Measurements from ENCODE around the gene ATP4B. TPM values are rescaled to one million over a fixed set of nuclear protein-coding genes. Genes with fewer than 3 reads are reported as not detected.

The ATP4B gene
- polyA plus RNA-seq, 2 of the 4 experiments (the other 2 are of a cell fraction) = not detected

DNA sequence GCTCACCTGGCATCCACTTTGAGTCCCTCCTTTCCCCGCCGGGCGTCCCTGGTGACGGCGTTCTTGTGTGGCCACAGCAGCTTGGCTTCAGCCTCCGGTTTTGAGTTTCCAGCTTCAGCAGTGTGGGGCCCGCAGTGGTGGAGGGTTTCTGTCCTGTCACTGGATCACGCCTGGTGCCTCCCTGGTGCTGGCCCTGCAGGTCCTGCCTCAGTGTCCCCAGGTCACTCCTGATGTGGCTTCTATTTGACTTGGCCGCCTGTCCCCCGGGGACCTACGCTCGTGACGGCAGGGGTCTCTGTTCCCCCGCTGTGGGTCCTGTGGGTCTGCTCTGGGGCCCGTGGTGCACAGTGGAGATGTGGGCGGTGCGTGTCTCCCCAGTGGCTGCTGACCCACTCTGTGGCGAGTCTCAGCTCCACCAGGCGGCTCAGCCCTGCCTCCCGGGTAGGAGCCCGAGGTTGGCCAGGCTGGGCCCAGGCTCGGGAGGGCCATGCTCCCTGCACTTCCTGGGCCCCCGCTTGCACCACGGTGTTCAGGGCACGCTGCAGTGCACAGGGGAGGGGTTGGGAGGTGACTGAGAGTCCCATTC, 1.9 kb downstream of the ATP4B start:
- no peak overlapping the region for H3K4me3 ChIP-seq
- no peak for TF ChIP-seq CBX2 (IDR thresholded peaks at IDR 0.05; ENCODE audit: borderline replicate concordance, low read depth)
- no peak for TF ChIP-seq CHD4 (IDR thresholded peaks at IDR 0.05; ENCODE audit: borderline replicate concordance)
- TF ChIP-seq HOXA7 (CRISPR knock-in tag; IDR thresholded peaks at IDR 0.05) = no peak
- TF ChIP-seq RAD21 (conservative IDR thresholded peaks at IDR 0.05 in 1 of 2, IDR thresholded peaks at IDR 0.05 in 1 of 2) = no peak
- TF ChIP-seq RCOR1 (IDR thresholded peaks at IDR 0.05; ENCODE audit: low read depth, low read length) = no peak
- no peak for TF ChIP-seq HDAC2 (IDR thresholded peaks at IDR 0.05)
- no peak for TF ChIP-seq POLR2AphosphoS2 (conservative IDR thresholded peaks at IDR 0.05; ENCODE audit: low read length)
- no peak for TF ChIP-seq RNF2 (IDR thresholded peaks at IDR 0.05; ENCODE audit: borderline replicate concordance, low read depth)
- TF ChIP-seq HOXB13 (CRISPR knock-in tag; IDR thresholded peaks at IDR 0.05; ENCODE audit: low read depth) = no peak
- TF ChIP-seq RFX5 (IDR thresholded peaks at IDR 0.05) = no peak
- TF ChIP-seq, protein P1, sequence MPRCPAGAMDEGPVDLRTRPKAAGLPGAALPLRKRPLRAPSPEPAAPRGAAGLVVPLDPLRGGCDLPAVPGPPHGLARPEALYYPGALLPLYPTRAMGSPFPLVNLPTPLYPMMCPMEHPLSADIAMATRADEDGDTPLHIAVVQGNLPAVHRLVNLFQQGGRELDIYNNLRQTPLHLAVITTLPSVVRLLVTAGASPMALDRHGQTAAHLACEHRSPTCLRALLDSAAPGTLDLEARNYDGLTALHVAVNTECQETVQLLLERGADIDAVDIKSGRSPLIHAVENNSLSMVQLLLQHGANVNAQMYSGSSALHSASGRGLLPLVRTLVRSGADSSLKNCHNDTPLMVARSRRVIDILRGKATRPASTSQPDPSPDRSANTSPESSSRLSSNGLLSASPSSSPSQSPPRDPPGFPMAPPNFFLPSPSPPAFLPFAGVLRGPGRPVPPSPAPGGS (IDR thresholded peaks at IDR 0.05) = no peak
- TF ChIP-seq, protein P2, sequence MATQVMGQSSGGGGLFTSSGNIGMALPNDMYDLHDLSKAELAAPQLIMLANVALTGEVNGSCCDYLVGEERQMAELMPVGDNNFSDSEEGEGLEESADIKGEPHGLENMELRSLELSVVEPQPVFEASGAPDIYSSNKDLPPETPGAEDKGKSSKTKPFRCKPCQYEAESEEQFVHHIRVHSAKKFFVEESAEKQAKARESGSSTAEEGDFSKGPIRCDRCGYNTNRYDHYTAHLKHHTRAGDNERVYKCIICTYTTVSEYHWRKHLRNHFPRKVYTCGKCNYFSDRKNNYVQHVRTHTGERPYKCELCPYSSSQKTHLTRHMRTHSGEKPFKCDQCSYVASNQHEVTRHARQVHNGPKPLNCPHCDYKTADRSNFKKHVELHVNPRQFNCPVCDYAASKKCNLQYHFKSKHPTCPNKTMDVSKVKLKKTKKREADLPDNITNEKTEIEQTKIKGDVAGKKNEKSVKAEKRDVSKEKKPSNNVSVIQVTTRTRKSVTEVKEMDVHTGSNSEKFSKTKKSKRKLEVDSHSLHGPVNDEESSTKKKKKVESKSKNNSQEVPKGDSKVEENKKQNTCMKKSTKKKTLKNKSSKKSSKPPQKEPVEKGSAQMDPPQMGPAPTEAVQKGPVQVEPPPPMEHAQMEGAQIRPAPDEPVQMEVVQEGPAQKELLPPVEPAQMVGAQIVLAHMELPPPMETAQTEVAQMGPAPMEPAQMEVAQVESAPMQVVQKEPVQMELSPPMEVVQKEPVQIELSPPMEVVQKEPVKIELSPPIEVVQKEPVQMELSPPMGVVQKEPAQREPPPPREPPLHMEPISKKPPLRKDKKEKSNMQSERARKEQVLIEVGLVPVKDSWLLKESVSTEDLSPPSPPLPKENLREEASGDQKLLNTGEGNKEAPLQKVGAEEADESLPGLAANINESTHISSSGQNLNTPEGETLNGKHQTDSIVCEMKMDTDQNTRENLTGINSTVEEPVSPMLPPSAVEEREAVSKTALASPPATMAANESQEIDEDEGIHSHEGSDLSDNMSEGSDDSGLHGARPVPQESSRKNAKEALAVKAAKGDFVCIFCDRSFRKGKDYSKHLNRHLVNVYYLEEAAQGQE (IDR thresholded peaks at IDR 0.05) = no peak
- no peaks in the 10 kb centered on the region for H3K4me1 ChIP-seq
- H3K9me3 ChIP-seq = no peaks in the 10 kb centered on the region
- DNase-seq (ENCODE audit: low read depth in 1 of 2, low spot score in 1 of 2) (no peak), FAIRE-seq (no peak), ATAC-seq (no peak)
- ChIA-PET CTCF (no interaction called here), POLR2A (no interaction called here)
- H3K4me2 ChIP-seq = no peak overlapping the region
- WGBS (ENCODE audit: missing lambda C conversion rate) = 86% methylated on average over 6 of the region's 25 CpGs
- H3K27ac ChIP-seq = no peak overlapping the region

DNA sequence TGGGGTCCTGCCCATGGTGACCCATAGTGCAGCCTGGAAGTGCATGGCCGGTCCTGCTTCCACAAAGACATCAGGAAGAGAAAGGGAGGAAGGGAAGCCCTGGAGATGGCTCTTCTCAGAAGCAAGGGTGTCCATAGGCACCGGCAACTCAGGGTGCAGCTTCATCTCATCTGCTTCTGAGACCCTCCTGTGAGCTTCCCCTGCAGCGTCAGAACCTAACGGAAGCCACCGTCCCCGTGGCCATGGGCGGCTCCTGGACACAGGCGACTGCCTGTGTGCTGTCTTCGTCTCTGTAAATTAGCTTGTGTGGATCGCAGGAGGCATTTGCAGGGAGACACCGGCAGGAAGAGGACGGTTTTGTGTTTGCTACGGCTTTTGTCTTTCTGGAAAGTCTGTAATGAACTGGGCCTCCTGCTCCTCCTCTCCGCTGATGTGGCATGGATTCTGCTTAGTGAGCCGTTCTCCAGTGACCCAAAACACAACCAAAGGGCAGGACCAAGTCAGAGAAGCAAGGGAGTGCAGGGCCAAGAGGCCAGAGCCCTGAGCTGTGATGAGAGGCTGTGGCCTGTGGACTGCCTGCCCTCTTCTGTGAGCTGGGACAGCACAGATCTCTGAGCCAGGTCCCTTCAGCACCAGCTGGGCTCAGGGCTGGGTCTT, 2.5 kb downstream of the ATP4B start:
- Histone ChIP-seq H3K27ac (no peak overlapping the region), H3K4me1 (no peaks in the 10 kb centered on the region), H3K4me2 (no peak overlapping the region), H3K4me3 (no peak overlapping the region), H3K9me3 (no peaks in the 10 kb centered on the region)
- no peak for DNase-seq (ENCODE audit: low read depth in 1 of 2, low spot score in 1 of 2)
- 63% methylated on average over 10 of the region's 15 CpGs for WGBS (ENCODE audit: missing lambda C conversion rate)
- TF ChIP-seq GATA3 (IDR thresholded peaks at IDR 0.05; ENCODE audit: borderline replicate concordance) (no peak), FOSB (CRISPR knock-in tag; IDR thresholded peaks at IDR 0.05) (no peak), RAD21 (conservative IDR thresholded peaks at IDR 0.05 in 1 of 2, IDR thresholded peaks at IDR 0.05 in 1 of 2) (no peak), CBX8 (IDR thresholded peaks at IDR 0.05) (no peak), SMC3 (IDR thresholded peaks at IDR 0.05) (no peak), MYC (IDR thresholded peaks at IDR 0.05; ENCODE audit: borderline replicate concordance, low read length) (no peak), HEYL (CRISPR knock-in tag; IDR thresholded peaks at IDR 0.05) (no peak), FOSL2 (IDR thresholded peaks at IDR 0.05) (no peak), FOSL2 (CRISPR knock-in tag; IDR thresholded peaks at IDR 0.05) (no peak), TFCP2L1 (CRISPR knock-in tag; IDR thresholded peaks at IDR 0.05) (no peak)
- TF ChIP-seq, protein P2 (IDR thresholded peaks at IDR 0.05) = no peak
- POLR2A ChIA-PET = no interaction called here
- CTCF ChIA-PET = no interaction called here
- FAIRE-seq = no peak
- peak in 1 of 2 experiments; percentile 35; a peak in 2 of 6 replicates for ATAC-seq
